Tibial artery (tissue), 4 donors: ENCODE data around the gene DISC1.

Experiments
- DNase-seq, 2 donors: peaks; one replicate each; pipeline ENCODE4 v3.0.0-alpha.2; 2019
- H3K27ac ChIP-seq, 2 donors: fragments of 200-600 bp; sonication (generic) in 1 of 2; 1 replicate in 1 of 2; 2 replicates in 1 of 2; pipeline ENCODE4 v1.5.1; 2018 to 2019; ENCODE audit warnings: mild to moderate bottlenecking in 1 of 2
- H3K27me3 ChIP-seq, 2 donors: fragments of 200-600 bp; sonication (generic) in 1 of 2; one replicate each; pipeline versions ENCODE4 v1.5.1 to v1.6.0; 2016 to 2019
- H3K36me3 ChIP-seq, 3 donors: fragments of 200-600 bp; sonication (generic) in 2 of 3; one replicate each; pipeline ENCODE4 v1.5.1; 2016 to 2019; ENCODE audit warnings: mild to moderate bottlenecking in 2 of 3
- H3K4me1 ChIP-seq, 4 donors: fragments of 200-600 bp; sonication (generic) in 2 of 4; 1 replicate in 3 of 4; 2 replicates in 1 of 4; pipeline ENCODE4 v1.5.1; 2016 to 2019
- H3K4me3 ChIP-seq, 2 donors: fragments of 200-600 bp; sonication (generic) in 1 of 2; 1 replicate in 1 of 2; 2 replicates in 1 of 2; pipeline ENCODE4 v1.5.1; 2018 to 2019; ENCODE audit warnings: mild to moderate bottlenecking in 2 of 2
- H3K9me3 ChIP-seq, 3 donors: fragments of 200-600 bp; sonication (generic) in 1 of 3; one replicate each; pipeline ENCODE4 v1.5.1; 2016 to 2019
- CTCF ChIP-seq, 2 experiments: fragments of 200-600 bp in 1 of 2; fragments of 450-650 bp in 1 of 2; IDR thresholded peaks; one replicate each; pipeline ENCODE4 v1.5.1; 2017 to 2019; ENCODE audit warnings: antibody characterized with exemption in 2 of 2, mild to moderate bottlenecking in 1 of 2, moderate library complexity in 1 of 2
- intact Hi-C: fragments of 100-400 bp; cut with DNase I; formaldehyde crosslinking; loops from one replicate; pipeline ENCODE4 v1.15.0; 2023; ENCODE audit warnings: low total_unique reads

Gene DISC1

DNA sequence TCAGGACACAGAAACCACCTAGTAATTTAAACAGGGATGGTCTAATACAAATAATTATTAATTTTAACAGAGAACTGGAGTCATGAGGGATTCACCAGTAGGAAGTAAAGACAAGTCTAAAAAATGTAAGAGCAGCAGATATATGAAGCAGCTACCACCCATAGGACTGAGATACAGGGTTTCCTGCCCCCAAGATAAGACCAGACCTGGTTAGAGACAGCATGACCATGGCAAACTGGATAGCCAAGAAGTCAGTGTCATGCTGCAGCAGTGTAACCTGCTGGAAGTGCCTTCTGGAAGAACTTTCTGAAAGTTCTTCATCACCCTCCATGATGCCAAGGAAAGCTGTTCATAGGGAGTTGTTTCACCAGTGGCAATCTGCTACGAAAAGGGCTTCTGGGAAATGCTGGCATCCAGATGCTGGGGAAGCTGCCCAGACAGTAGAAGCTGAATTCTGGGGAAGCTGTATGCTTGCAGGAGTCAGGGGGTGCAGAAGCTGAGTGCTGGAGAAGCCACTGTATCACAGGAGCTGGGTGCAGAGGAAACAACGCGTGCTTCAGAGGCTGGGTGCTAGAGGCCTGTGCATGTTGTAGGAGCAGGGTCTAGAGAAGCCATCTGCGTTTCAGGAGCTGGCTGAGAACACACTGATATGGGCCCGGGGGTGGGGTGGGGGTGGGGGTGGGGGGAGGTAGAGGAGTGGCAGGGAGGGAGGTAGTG, 356.4 kb downstream of the DISC1 start:
- Histone ChIP-seq H3K4me3 (no peak overlapping the region), H3K9me3 (no peaks in the 10 kb centered on the region), H3K27me3 (no peaks in the 10 kb centered on the region), H3K36me3 (no peaks in the 10 kb centered on the region), H3K4me1 (no peaks in the 10 kb centered on the region), H3K27ac (no peak overlapping the region)
- intact Hi-C loops: no loop called here
- DNase-seq: no peak
- no peak for TF ChIP-seq CTCF (IDR thresholded peaks at IDR 0.05)

DNA sequence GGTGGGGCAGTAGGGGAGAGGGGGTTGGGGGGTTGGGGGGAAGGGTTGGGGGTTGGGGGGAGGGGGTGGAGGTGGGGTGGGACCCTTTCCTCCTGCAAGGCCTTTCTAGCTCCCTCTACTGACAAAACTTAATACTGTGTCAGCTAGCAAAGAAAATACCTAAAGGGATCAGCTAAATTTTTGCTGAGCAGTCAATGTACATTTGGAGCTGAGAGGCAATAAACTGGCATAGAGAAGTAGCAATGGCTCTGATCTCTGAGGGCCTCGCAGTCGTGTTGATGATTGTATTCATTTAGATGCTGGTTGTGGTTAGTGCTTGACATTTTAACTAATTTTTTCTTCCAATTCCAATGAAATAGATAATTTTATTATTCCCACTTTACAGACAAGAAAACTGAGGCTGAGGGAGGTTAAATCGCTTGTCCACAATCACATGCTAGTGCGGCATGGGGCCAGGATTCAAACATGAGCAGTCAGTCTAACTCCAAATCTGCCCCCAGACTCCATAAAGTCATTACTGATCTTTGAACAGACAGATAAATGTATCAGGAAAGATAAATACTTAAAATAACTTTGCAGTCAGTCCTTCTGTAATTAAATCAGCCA, 357.1 kb downstream of the DISC1 start:
- Histone ChIP-seq H3K27me3 (no peaks in the 10 kb centered on the region), H3K9me3 (no peaks in the 10 kb centered on the region), H3K4me1 (no peaks in the 10 kb centered on the region), H3K27ac (no peak overlapping the region), H3K4me3 (no peak overlapping the region), H3K36me3 (no peaks in the 10 kb centered on the region)
- TF ChIP-seq CTCF (IDR thresholded peaks at IDR 0.05): no peak
- intact Hi-C loops: no loop called here
- DNase-seq: no peak

- no peak for DNase-seq
- Histone ChIP-seq H3K4me1 (no peaks in the 10 kb centered on the region), H3K27ac (no peak overlapping the region), H3K4me3 (no peak overlapping the region), H3K9me3 (no peaks in the 10 kb centered on the region), H3K27me3 (no peaks in the 10 kb centered on the region), H3K36me3 (no peaks in the 10 kb centered on the region)
- intact Hi-C loops: no loop called here
- no peak for TF ChIP-seq CTCF (IDR thresholded peaks at IDR 0.05)
Observed at GRCh38 chr1:231985296-231986023, 358.9 kb downstream of the DISC1 start.

DNA sequence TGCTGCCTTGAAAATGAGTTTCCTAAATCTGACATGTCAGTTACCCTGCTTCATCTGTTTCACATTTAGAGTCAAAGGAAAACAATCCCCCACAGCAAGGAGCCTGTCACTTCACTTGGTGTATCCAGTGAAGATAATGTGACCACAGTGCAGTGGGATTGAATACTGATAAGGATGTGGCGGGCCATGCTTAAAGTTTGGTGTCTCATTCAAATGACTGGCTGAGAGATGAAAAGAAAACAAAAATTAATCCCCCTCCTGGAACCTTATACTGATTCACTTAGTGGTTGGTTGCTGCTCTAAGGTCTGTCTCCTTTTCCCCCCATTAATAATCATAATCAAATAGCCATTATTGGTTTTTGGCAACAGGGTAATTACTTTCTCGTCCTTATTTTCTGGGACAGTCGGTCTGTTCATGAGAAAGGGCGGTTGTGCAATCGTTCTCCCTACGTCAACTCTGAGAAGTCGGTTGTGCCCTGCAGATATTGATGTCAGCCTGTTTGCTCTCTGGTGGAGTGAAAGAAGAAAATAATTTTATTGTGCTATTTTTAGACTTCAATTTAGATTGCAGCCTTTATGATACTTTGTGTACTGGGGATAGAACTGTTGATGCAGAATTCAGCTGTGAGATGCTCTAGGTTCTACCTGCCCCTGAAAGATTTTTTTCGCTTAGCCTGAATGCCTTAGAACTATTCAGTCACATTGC, 360.2 kb downstream of the DISC1 start:
- intact Hi-C loops: no loop called here

More for the DNA sequence above, 360.2 kb downstream of the DISC1 start:
- Histone ChIP-seq H3K9me3 (no peaks in the 10 kb centered on the region), H3K4me3 (no peak overlapping the region), H3K4me1 (no peaks in the 10 kb centered on the region), H3K27ac (no peak overlapping the region), H3K36me3 (no peaks in the 10 kb centered on the region), H3K27me3 (no peaks in the 10 kb centered on the region)
- no peak for DNase-seq
- TF ChIP-seq CTCF (IDR thresholded peaks at IDR 0.05): no peak
